GM12875 (cell line): ENCODE measurements around the gene LARGE1.

Experiments
- H3K4me3 ChIP-seq: one replicate; pipeline ENCODE4 v1.5.1; 2011; ENCODE audit warnings: low read depth, low read length, control low read depth
- TF ChIP-seq, protein P1 (sequence below): IDR thresholded peaks from 2 replicates; pipeline ENCODE4 v1.5.1; 2011; ENCODE audit warnings: low read depth, mild to moderate bottlenecking, control low read depth, inconsistent platforms, low read length, moderate library complexity, borderline replicate concordance; ENCODE audit not compliant: insufficient read depth

The LARGE1 gene

DNA sequence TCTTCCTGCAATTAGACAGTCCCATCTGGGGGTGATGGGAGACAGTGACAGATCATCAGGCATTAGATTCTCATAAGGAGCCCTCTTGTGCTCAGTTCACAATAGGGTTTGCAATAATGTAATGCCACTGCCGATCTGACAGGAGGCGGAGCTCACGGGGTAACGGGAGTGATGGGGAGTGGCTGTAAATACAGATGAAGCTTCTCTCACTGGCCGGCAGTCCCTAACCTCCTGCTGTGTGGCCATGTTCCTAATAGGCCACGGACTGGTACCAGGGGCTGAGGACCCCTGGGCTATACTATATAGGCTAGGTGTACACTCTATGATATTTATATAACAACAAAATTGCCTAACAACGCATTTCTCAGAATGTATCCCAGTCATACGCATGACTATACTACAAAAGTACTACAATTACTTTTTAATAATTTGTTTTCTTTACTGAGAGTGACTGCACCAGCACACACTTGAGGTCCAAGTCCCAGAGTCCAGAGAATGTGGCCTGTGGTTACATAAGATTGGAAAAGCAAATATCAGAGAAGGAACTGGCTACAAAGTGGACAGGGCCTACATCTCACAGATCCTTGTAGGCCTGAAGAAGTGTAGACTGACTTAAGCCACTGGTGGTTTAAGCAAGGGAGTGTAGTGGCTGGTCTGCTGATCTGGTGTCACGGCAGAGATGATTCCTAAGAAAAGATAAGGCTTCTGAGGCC, 200.0 kb downstream of the LARGE1 start:
- TF ChIP-seq, protein P1, sequence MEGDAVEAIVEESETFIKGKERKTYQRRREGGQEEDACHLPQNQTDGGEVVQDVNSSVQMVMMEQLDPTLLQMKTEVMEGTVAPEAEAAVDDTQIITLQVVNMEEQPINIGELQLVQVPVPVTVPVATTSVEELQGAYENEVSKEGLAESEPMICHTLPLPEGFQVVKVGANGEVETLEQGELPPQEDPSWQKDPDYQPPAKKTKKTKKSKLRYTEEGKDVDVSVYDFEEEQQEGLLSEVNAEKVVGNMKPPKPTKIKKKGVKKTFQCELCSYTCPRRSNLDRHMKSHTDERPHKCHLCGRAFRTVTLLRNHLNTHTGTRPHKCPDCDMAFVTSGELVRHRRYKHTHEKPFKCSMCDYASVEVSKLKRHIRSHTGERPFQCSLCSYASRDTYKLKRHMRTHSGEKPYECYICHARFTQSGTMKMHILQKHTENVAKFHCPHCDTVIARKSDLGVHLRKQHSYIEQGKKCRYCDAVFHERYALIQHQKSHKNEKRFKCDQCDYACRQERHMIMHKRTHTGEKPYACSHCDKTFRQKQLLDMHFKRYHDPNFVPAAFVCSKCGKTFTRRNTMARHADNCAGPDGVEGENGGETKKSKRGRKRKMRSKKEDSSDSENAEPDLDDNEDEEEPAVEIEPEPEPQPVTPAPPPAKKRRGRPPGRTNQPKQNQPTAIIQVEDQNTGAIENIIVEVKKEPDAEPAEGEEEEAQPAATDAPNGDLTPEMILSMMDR, result no peak
- H3K4me3 ChIP-seq, result no peak overlapping the region

DNA sequence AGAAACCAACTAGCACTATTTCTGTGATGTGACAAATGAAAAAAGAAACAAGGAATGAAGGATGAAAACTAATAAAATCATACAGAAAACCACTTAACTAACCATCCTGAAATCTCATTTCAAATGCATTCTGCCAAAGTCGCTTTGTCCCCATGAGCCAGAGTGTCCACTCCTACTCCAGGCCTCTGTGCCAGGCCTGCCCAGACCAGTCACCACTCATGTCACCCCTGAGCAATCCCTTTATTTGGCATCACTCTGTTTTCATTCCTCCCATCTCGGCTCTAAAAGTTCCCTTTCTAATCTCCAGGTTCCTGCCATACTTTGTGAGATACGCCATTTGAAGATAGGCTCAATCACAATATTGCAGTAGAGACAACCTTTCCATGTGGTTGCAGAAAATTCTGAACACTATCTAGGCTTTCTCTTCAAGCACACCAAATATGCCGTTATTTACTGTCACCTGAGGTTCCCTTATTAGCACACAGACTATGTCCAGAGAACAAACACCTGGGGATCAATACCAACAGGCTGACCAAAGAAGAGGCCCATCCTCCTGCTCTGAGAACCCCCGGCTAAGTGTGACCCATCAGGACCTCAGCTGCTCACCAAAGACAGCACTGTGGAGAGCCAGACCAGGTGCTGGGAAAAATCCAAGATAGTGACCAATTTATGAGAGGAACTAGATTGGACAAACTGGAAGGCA, 202.4 kb downstream of the LARGE1 start:
- H3K4me3 ChIP-seq, result no peak overlapping the region
- TF ChIP-seq, protein P1, result no peak

DNA sequence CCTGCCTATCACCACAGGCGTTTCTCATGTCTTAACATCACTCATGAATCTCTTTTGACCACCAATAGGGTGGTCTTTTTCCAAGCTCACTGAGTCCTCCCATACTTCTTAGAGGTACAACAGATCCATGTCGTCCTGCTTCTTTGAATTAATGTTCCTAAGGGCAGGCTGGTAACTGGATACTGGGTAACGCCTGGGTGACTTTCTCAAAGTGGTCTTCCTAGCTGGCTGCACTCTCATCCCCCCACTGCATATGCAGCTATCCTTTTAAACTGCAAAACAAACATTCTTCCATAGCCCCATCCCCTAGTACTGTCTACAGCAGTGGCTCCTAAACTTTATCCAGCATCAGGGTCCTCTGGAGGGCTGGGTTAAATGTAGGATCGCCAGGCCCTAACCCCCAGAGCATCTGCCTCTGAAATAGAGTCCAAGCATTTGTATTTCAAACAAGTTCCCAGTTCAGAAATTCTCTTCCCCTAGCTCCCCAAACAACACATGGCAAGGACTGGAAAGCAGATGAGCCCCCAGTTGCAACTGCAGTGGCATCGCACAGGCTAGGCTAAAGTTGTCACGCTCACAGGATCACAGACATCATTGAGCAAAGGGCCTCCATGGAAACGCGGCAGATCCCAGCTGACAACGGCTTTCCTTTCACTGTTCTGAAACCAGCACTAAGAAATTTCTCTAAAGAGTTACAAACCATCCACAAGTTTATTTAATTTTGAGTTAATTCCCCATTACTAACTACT, 204.9 kb downstream of the LARGE1 start:
- TF ChIP-seq, protein P1, result no peak
- H3K4me3 ChIP-seq, result no peak overlapping the region

DNA sequence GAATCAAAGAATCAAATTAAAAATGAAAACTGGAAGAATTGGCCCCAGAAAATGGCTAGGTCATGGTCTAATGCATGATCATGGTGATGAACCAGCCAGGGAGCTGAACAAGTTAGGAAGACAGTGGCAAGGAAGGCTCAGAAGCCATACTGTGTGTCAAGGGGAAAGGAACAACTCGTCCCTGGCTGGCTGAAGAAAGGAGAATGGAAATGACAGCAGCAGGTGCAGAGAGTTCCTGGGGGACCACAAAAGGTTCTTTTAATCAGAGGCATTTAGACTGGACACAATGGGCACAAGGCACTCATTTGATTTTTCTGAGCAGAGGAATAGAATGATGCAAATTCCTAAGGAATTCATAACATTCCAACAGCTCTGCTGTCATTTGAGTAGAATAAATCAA, 209.9 kb downstream of the LARGE1 start:
- H3K4me3 ChIP-seq, result no peak overlapping the region

DNA sequence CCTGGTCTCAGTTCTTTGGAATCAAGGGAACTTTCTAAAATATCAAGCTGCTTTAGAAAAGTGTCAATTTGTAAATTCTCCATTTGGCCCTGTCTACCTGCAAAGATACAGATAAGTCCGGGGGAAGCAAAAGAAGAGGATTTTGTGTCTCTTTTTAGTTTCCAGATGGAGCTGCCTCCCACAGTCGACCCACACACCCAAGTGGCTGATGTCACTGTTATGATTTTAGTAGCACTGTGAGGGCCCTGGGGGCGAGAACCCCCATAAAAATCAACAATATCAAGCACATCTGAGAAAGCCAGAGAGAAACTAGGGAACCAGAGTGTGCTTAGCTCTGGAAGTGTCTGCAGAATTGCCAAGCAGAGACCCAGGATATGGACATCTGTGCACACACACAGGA, 212.7 kb downstream of the LARGE1 start:
- TF ChIP-seq, protein P1, result no peak

More for the DNA sequence above, 209.9 kb downstream of the LARGE1 start:
- TF ChIP-seq, protein P1, result no peak

DNA sequence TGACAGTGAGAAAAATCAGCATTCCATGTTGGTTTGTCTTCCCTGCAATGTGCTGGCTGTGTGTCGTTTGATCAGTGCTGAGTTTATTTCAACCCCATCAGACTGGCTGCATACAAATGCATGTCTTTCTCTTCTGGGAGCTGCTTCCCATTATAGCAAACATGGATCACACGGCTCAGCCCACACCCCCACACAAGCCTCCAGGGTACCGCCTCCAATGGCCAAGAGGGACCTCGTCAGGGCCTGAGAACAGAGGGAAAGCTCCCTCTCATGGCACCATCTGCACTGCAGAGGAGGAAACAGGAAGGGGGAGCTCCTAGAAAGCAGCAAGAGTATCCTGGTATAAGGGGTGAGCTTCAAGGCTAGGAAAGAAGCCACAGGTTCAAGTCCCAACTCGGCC, 214.2 kb downstream of the LARGE1 start:
- TF ChIP-seq, protein P1, result no peak
- H3K4me3 ChIP-seq, result no peak overlapping the region

More for the DNA sequence above, 212.7 kb downstream of the LARGE1 start:
- no peak overlapping the region for H3K4me3 ChIP-seq
